Muscle of leg (tissue), 11 donors: ENCODE data around the gene RFTN1. TPM values are rescaled to one million over a fixed set of nuclear protein-coding genes. Genes with fewer than 3 reads are reported as not detected.
A peak's percentile ranks its signal among the peaks of the same experiment; 100 is the strongest.

Source experiments
- DNase-seq: peaks from one replicate; pipeline ENCODE4 v3.0.0; 2013
- H3K27ac ChIP-seq: one replicate; pipeline ENCODE4 v1.5.1; 2013; ENCODE audit warnings: mild to moderate bottlenecking, low read length, control low read depth
- H3K27me3 ChIP-seq: one replicate; pipeline ENCODE4 v1.6.1; 2013; ENCODE audit warnings: low read length; ENCODE audit not compliant: control insufficient read depth, insufficient read depth
- H3K36me3 ChIP-seq: one replicate; pipeline ENCODE4 v1.6.1; 2013; ENCODE audit warnings: low read length; ENCODE audit not compliant: control insufficient read depth, insufficient read depth
- H3K4me1 ChIP-seq: one replicate; pipeline ENCODE4 v1.6.1; 2013; ENCODE audit warnings: low read length; ENCODE audit not compliant: control insufficient read depth, insufficient read depth
- H3K4me3 ChIP-seq: one replicate; pipeline ENCODE4 v1.5.1; 2013; ENCODE audit warnings: low read length, control low read depth
- H3K9me3 ChIP-seq: replicated peaks from 2 replicates; pipeline ENCODE4 v1.6.1; 2013; ENCODE audit warnings: low read depth, low read length; ENCODE audit not compliant: control insufficient read depth
- WGBS: methylation state at CpG from one replicate; pipeline ENCODE4 v1.1.5; 2013; ENCODE audit warnings: missing lambda C conversion rate; ENCODE audit not compliant: insufficient coverage; 5-methylcytosine and 5-hydroxymethylcytosine counted together
- polyA plus RNA-seq, 8 donors: library from polyadenylated mRNA; unstranded; fragments of 120-200 nt; gene quantifications; one replicate each; pipeline versions ENCODE4 v1.2.1 to v1.2.3, GENCODE V29; 2013; ENCODE audit warnings: inconsistent platforms in 1 of 8, low replicate concordance in 1 of 8; ENCODE audit not compliant: insufficient read length in 8 of 8, insufficient read depth in 1 of 8
- total RNA-seq: library from RNA; stranded (reverse); fragments of 120-200 nt; gene quantifications from one replicate; pipeline ENCODE4 v1.2.4, GENCODE V29; 2013

The RFTN1 gene
- total and polyA plus RNA-seq, 9 donors: 15.0 to 19.2 (median 15.6) TPM

GRCh38 chr3:16547561-16548357, 34.3 kb upstream of the RFTN1 start:
- DNase-seq: no peak
- Histone ChIP-seq H3K4me3 (no peak overlapping the region), H3K36me3 (no peaks in the 10 kb centered on the region), H3K9me3 (no peaks in the 10 kb centered on the region), H3K27ac (no peak overlapping the region), H3K4me1 (peaks cover 7% of the 10 kb centered on the region), H3K27me3 (no peaks in the 10 kb centered on the region)
- 80% methylated on average over 3 of the region's 4 CpGs for WGBS

- peaks cover 7% of the 10 kb centered on the region for H3K4me1 ChIP-seq
- H3K9me3 ChIP-seq: no peaks in the 10 kb centered on the region
- H3K27me3 ChIP-seq: peaks cover under 1% of the 10 kb centered on the region
- H3K4me3 ChIP-seq: no peak overlapping the region
- no peak for DNase-seq
- no peak overlapping the region for H3K27ac ChIP-seq
- no peaks in the 10 kb centered on the region for H3K36me3 ChIP-seq
- whole genome bisulfite sequencing: 84% methylated on average over 8 of the region's 12 CpGs
Observed at GRCh38 chr3:16546186-16547010, 32.9 kb upstream of the RFTN1 start.

- Histone ChIP-seq H3K4me1 (peaks cover 5% of the 10 kb centered on the region), H3K36me3 (no peaks in the 10 kb centered on the region), H3K4me3 (no peak overlapping the region), H3K27ac (peak overlapping the region; percentile 51), H3K27me3 (peaks cover 3% of the 10 kb centered on the region), H3K9me3 (no peaks in the 10 kb centered on the region)
- no peak for DNase-seq
- 84% methylated on average over 6 of the region's 10 CpGs for WGBS
Observed at GRCh38 chr3:16545413-16546185, 32.1 kb upstream of the RFTN1 start.

- no peak overlapping the region for H3K27ac ChIP-seq
Observed at GRCh38 chr3:16543242-16543864, 29.9 kb upstream of the RFTN1 start.

GRCh38 chr3:16538507-16538906, 25.0 kb upstream of the RFTN1 start:
- DNase-seq: no peak
- H3K27me3 ChIP-seq: peaks cover 3% of the 10 kb centered on the region
- WGBS: no CpG with 5 or more reads among the region's 4 CpGs
- peaks cover 4% of the 10 kb centered on the region for H3K4me1 ChIP-seq
- H3K36me3 ChIP-seq: no peaks in the 10 kb centered on the region
- H3K4me3 ChIP-seq: no peak overlapping the region
- H3K27ac ChIP-seq: no peak overlapping the region
- no peaks in the 10 kb centered on the region for H3K9me3 ChIP-seq

More at GRCh38 chr3:16543242-16543864, 29.9 kb upstream of the RFTN1 start:
- no peak overlapping the region for H3K4me3 ChIP-seq
- WGBS: 63% methylated on average over 2 of the region's 6 CpGs
- H3K36me3 ChIP-seq: no peaks in the 10 kb centered on the region
- H3K27me3 ChIP-seq: peaks cover 3% of the 10 kb centered on the region
- H3K4me1 ChIP-seq: no peaks in the 10 kb centered on the region
- no peaks in the 10 kb centered on the region for H3K9me3 ChIP-seq
- no peak for DNase-seq

GRCh38 chr3:16536996-16537395, 23.5 kb upstream of the RFTN1 start:
- Histone ChIP-seq H3K36me3 (no peaks in the 10 kb centered on the region), H3K27ac (no peak overlapping the region), H3K27me3 (peaks cover 3% of the 10 kb centered on the region), H3K9me3 (no peaks in the 10 kb centered on the region), H3K4me1 (peaks cover 6% of the 10 kb centered on the region), H3K4me3 (no peak overlapping the region)
- 63% methylated on average over 3 of the region's 3 CpGs for WGBS
- DNase-seq: no peak

- Histone ChIP-seq H3K36me3 (no peaks in the 10 kb centered on the region), H3K9me3 (no peaks in the 10 kb centered on the region), H3K27ac (no peak overlapping the region), H3K27me3 (peaks cover 1% of the 10 kb centered on the region), H3K4me3 (no peak overlapping the region), H3K4me1 (peaks cover 12% of the 10 kb centered on the region)
- WGBS: 100% methylated on average over 2 of the region's 4 CpGs
- no peak for DNase-seq
Observed at GRCh38 chr3:16536344-16536663, 22.8 kb upstream of the RFTN1 start.

GRCh38 chr3:16534640-16535262, 21.3 kb upstream of the RFTN1 start:
- DNase-seq: no peak
- Histone ChIP-seq H3K36me3 (no peaks in the 10 kb centered on the region), H3K9me3 (no peaks in the 10 kb centered on the region), H3K27me3 (no peaks in the 10 kb centered on the region), H3K4me1 (peaks cover 23% of the 10 kb centered on the region), H3K4me3 (no peak overlapping the region), H3K27ac (no peak overlapping the region)
- WGBS: no CpG with 5 or more reads among the region's 8 CpGs

GRCh38 chr3:16533928-16534574, 20.6 kb upstream of the RFTN1 start:
- Histone ChIP-seq H3K9me3 (no peaks in the 10 kb centered on the region), H3K4me3 (no peak overlapping the region), H3K27ac (no peak overlapping the region), H3K27me3 (no peaks in the 10 kb centered on the region), H3K36me3 (no peaks in the 10 kb centered on the region), H3K4me1 (peaks cover 23% of the 10 kb centered on the region)
- DNase-seq: no peak
- 78% methylated on average over 1 of the region's 5 CpGs for WGBS
